IMR-90 (cell line): ENCODE measurements around the gene SERPINA9. TPM values are rescaled to one million over a fixed set of nuclear protein-coding genes. Genes with fewer than 3 reads are reported as not detected.

Experiments used
- ATAC-seq: fragments of 200-7000 bp; cut with Tn5 transposase; 2 replicates; pipeline ENCODE4 v1.9.1; 2020; ENCODE audit warnings: low read depth, mild to moderate bottlenecking, moderate library complexity
- BruUV-seq: library from RNA; stranded (reverse); fragments of 400-500 nt; replicated peaks from 2 replicates; lab custom pipeline; 2021; lab: Mats Ljungman, UMichigan
- CTCF ChIA-PET: fragments of 300-600 bp; formaldehyde crosslinking; extraction: SDS; loops from one replicate; lab custom pipeline; 2021; ENCODE audit warnings: antibody characterized with exemption; lab: Yijun Ruan, JAX
- POLR2A ChIA-PET: fragments of 300-600 bp; sonication (Branson Sonifier 250); formaldehyde crosslinking; loops from one replicate; lab custom pipeline; 2022; ENCODE audit warnings: antibody characterized with exemption; ENCODE audit not compliant: unreplicated experiment; lab: Charles Lee
- DNase-seq: peaks from one replicate; pipeline ENCODE4 v3.0.0; 2013
- H2AFZ ChIP-seq: replicated peaks from 2 replicates; pipeline ENCODE3; 2013; ENCODE audit warnings: low read length, mild to moderate bottlenecking; ENCODE audit not compliant: poor library complexity
- H2AK5ac ChIP-seq: 2 replicates; pipeline ENCODE4 v1.6.1; 2013; ENCODE audit warnings: low read depth, low read length, inconsistent platforms
- H2AK9ac ChIP-seq: replicated peaks from 2 replicates; pipeline ENCODE3; 2013; ENCODE audit warnings: mild to moderate bottlenecking, low read depth, low read length, moderate library complexity; ENCODE audit not compliant: poor library complexity
- H2BK120ac ChIP-seq: 2 replicates; pipeline ENCODE4 v1.6.1; 2013; ENCODE audit warnings: low read depth, low read length, inconsistent platforms
- H2BK15ac ChIP-seq: 3 replicates; pipeline ENCODE4 v1.6.1; 2013; ENCODE audit warnings: low read depth, low read length, inconsistent platforms
- H2BK20ac ChIP-seq: 2 replicates; pipeline ENCODE4 v1.6.1; 2013; ENCODE audit warnings: low read depth, mild to moderate bottlenecking, inconsistent platforms, low read length, moderate library complexity
- H2BK5ac ChIP-seq: 2 replicates; pipeline ENCODE4 v1.6.1; 2013; ENCODE audit warnings: mild to moderate bottlenecking, low read depth, low read length, inconsistent platforms; ENCODE audit not compliant: poor library complexity, severe bottlenecking
- H3K14ac ChIP-seq: replicated peaks from 2 replicates; pipeline ENCODE4 v1.6.1; 2013; ENCODE audit warnings: low read depth, low read length, inconsistent platforms
- H3K18ac ChIP-seq: 2 replicates; pipeline ENCODE4 v1.6.1; 2013; ENCODE audit warnings: low read depth, low read length, control low read depth
- H3K23ac ChIP-seq: 2 replicates; pipeline ENCODE4 v1.6.1; 2013; ENCODE audit warnings: low read depth, low read length, inconsistent platforms
- H3K27ac ChIP-seq: 2 replicates; pipeline ENCODE4 v1.5.1; 2013; ENCODE audit warnings: mild to moderate bottlenecking, control low read depth, low read length; ENCODE audit not compliant: insufficient read depth
- H3K27me3 ChIP-seq: 2 replicates; pipeline ENCODE4 v1.6.1; 2013; ENCODE audit warnings: low read length; ENCODE audit not compliant: control insufficient read depth, insufficient read depth
- H3K36me3 ChIP-seq: 2 replicates; pipeline ENCODE4 v1.6.1; 2013; ENCODE audit warnings: low read length, mixed read lengths; ENCODE audit not compliant: control insufficient read depth, insufficient read depth
- H3K4ac ChIP-seq: 2 replicates; pipeline ENCODE4 v1.6.1; 2013; ENCODE audit warnings: low read depth, low read length, inconsistent platforms
- H3K4me1 ChIP-seq: 2 replicates; pipeline ENCODE4 v1.6.1; 2013; ENCODE audit warnings: low read length, mixed read lengths; ENCODE audit not compliant: control insufficient read depth, insufficient read depth
- H3K4me2 ChIP-seq: 2 replicates; pipeline ENCODE4 v1.6.1; 2013; ENCODE audit warnings: low read depth, mild to moderate bottlenecking, control low read depth, low read length, moderate library complexity
- H3K4me3 ChIP-seq: 2 replicates; pipeline ENCODE4 v1.5.1; 2013; ENCODE audit warnings: low read depth, mild to moderate bottlenecking, control low read depth, low read length, moderate library complexity; ENCODE audit not compliant: insufficient read depth
- H3K56ac ChIP-seq: 2 replicates; pipeline ENCODE4 v1.6.1; 2013; ENCODE audit warnings: low read length, inconsistent platforms; ENCODE audit not compliant: insufficient read depth; ENCODE audit errors: extremely low read depth
- H3K79me1 ChIP-seq, 2 experiments: 2 replicates each; pipeline ENCODE4 v1.6.1; 2013; ENCODE audit warnings: low read length in 2 of 2, inconsistent platforms in 1 of 2, low read depth in 1 of 2
- H3K9ac ChIP-seq: 2 replicates; pipeline ENCODE4 v1.6.1; 2013; ENCODE audit warnings: low read depth, low read length, control low read depth
- H3K9me1 ChIP-seq: 2 replicates; pipeline ENCODE4 v1.6.1; 2013; ENCODE audit warnings: low read length, inconsistent platforms; ENCODE audit not compliant: insufficient read depth
- H3K9me3 ChIP-seq: 2 replicates; pipeline ENCODE4 v1.6.1; 2013; ENCODE audit warnings: low read length; ENCODE audit not compliant: control insufficient read depth, insufficient read depth
- H4K20me1 ChIP-seq: 2 replicates; pipeline ENCODE4 v1.6.1; 2013; ENCODE audit warnings: low read length, inconsistent platforms; ENCODE audit not compliant: insufficient read depth
- H4K5ac ChIP-seq: 2 replicates; pipeline ENCODE4 v1.6.1; 2013; ENCODE audit warnings: mild to moderate bottlenecking, low read depth, low read length, control low read depth
- H4K8ac ChIP-seq, 2 experiments: 2 replicates each; pipeline ENCODE4 v1.6.1; 2013; ENCODE audit warnings: low read depth in 2 of 2, low read length in 2 of 2, control low read depth in 1 of 2, inconsistent platforms in 1 of 2
- H4K91ac ChIP-seq: 2 replicates; pipeline ENCODE4 v1.6.1; 2013; ENCODE audit warnings: low read depth, low read length, inconsistent platforms; ENCODE audit not compliant: insufficient read depth
- BHLHE40 ChIP-seq: fragments of 150-350 bp; IDR thresholded peaks from 2 replicates; pipeline ENCODE4 v1.6.1; 2016; ENCODE audit warnings: mild to moderate bottlenecking, low read depth, low read length
- ELK1 ChIP-seq: fragments of 150-350 bp; IDR thresholded peaks from 2 replicates; pipeline ENCODE4 v1.6.1; 2016; ENCODE audit warnings: low read depth, mild to moderate bottlenecking, low read length, moderate library complexity, borderline replicate concordance
- FOS ChIP-seq: fragments of 150-350 bp; IDR thresholded peaks from 2 replicates; pipeline ENCODE4 v1.6.1; 2016; ENCODE audit warnings: low read depth, low read length
- MAFK ChIP-seq: IDR thresholded peaks from 2 replicates; pipeline ENCODE4 v1.6.1; 2012; ENCODE audit warnings: low read depth, low read length, improper control_type of control experiment
- MXI1 ChIP-seq: IDR thresholded peaks from 2 replicates; pipeline ENCODE4 v1.6.1; 2012; ENCODE audit warnings: low read depth, mild to moderate bottlenecking, low read length, moderate library complexity, borderline replicate concordance
- NFE2L2 ChIP-seq: fragments of 150-350 bp; IDR thresholded peaks from 2 replicates; pipeline ENCODE4 v1.6.1; 2016; ENCODE audit warnings: low read depth, mild to moderate bottlenecking, low read length
- POLR2A ChIP-seq: IDR thresholded peaks from 2 replicates; pipeline ENCODE4 v1.6.1; 2012; ENCODE audit warnings: mild to moderate bottlenecking, low read depth, low read length
- RAD21 ChIP-seq: IDR thresholded peaks from 2 replicates; pipeline ENCODE4 v1.6.1; 2012; ENCODE audit warnings: low read length, improper control_type of control experiment
- SMC3 ChIP-seq: fragments of 150-350 bp; IDR thresholded peaks from 2 replicates; pipeline ENCODE4 v1.6.1; 2016; ENCODE audit warnings: low read depth, mild to moderate bottlenecking, antibody characterized with exemption, low read length, moderate library complexity
- WGBS, 2 experiments: methylation state at CpG; one replicate each; pipeline versions ENCODE4 v1.1.5 to v1.1.7; 2013; ENCODE audit warnings: missing lambda C conversion rate in 2 of 2; ENCODE audit not compliant: insufficient read length in 1 of 2; ENCODE audit errors: extremely low coverage in 2 of 2; 5-methylcytosine and 5-hydroxymethylcytosine counted together
- dilution Hi-C: fragments of 300-500 bp; cut with HindIII; formaldehyde crosslinking; loops from one replicate; pipeline ENCODE4 v1.14.3; 2018; ENCODE audit warnings: low sequenced_read_pairs; ENCODE audit not compliant: unreplicated experiment
- in situ Hi-C: fragments of 300-500 bp; cut with MboI; formaldehyde crosslinking; loops from 3 replicates; pipeline ENCODE4 v1.14.3; 2019; ENCODE audit warnings: low sequenced_read_pairs, inconsistent platforms, mixed read lengths
- intact Hi-C: fragments of 100-400 bp; cut with micrococcal nuclease; formaldehyde crosslinking; loops from 2 replicates; pipeline ENCODE4 v1.10.0; 2022
- polyA plus RNA-seq, 3 experiments: library from polyadenylated mRNA; depleted of rRNA; stranded (reverse); fragments of >200 nt; gene quantifications; 2 replicates each; pipeline ENCODE4 v1.2.3, GENCODE V29; 2012; ENCODE audit warnings: low replicate concordance in 1 of 3
- total RNA-seq: library from RNA; depleted of rRNA; stranded (reverse); fragments of >200 nt; gene quantifications from 2 replicates; pipeline ENCODE4 v1.2.3, GENCODE V29; 2012

Gene SERPINA9
- total and polyA plus RNA-seq, 2 of the 4 experiments (the other 2 are of a cell fraction), result 0.09 to 0.18 TPM

- in situ Hi-C loops, result no loop called here
- Histone ChIP-seq H4K8ac (no peak overlapping the region), H3K4ac (no peak overlapping the region), H3K79me1 (no peaks in the 10 kb centered on the region), H4K5ac (no peak overlapping the region), H3K27ac (no peak overlapping the region), H2BK5ac (no peak overlapping the region), H3K36me3 (no peaks in the 10 kb centered on the region), H3K9ac (no peak overlapping the region), H3K9me1 (no peaks in the 10 kb centered on the region), H2AK9ac (no peak overlapping the region), H2AFZ (no peak overlapping the region), H3K56ac (no peak overlapping the region), H3K4me2 (no peak overlapping the region), H3K18ac (no peak overlapping the region), H2BK20ac (no peak overlapping the region), H4K91ac (no peak overlapping the region), H3K4me3 (no peak overlapping the region), H2BK120ac (no peak overlapping the region), H2BK15ac (no peak overlapping the region), H3K23ac (no peak overlapping the region), H4K20me1 (no peaks in the 10 kb centered on the region), H3K9me3 (peaks cover 4% of the 10 kb centered on the region; the same call in 1 of the 2 replicates), H2AK5ac (no peak overlapping the region), H3K27me3 (no peaks in the 10 kb centered on the region; the same call in 1 of the 2 replicates), H3K14ac (no peak overlapping the region), H3K4me1 (no peaks in the 10 kb centered on the region)
- ChIA-PET POLR2A (interaction anchor here (0.5 kb wide), 1 partner anchor 29 kb away, joined by 12 read pairs; no protein-coding TSS in a partner anchor), CTCF (interaction anchor here (0.7 kb wide), 1 partner anchor 21 kb away, joined by 3 read pairs; no protein-coding TSS in a partner anchor)
- intact Hi-C loops, result no loop called here
- no CpG with 5 or more reads among the region's 1 CpG for WGBS, 2 experiments
- ATAC-seq (no peak), DNase-seq (no peak)
- TF ChIP-seq MXI1 (no peak), ELK1 (no peak), MAFK (no peak), RAD21 (no peak), BHLHE40 (no peak), FOS (no peak), NFE2L2 (no peak), POLR2A (no peak), SMC3 (no peak)
- BruUV-seq, result no TSS peak
- dilution Hi-C loops, result no loop called here
Measured at GRCh38 chr14:94445003-94445402, 31.0 kb downstream of the SERPINA9 start.
